Iris pigment epithelial cell (primary cell): ENCODE measurements around the gene NFIA.
A peak's percentile ranks its signal among the peaks of the same experiment; 100 is the strongest.

Experiments
- DNase-seq: peaks from one replicate; pipeline ENCODE4 v3.0.0-alpha.2; 2011; ENCODE audit warnings: low read depth

Gene NFIA

GRCh38 chr1:61082311-61083012, at the start of gene NFIA:
NFIA (plus strand) TSS chr1:61082561.
- peak; percentile 84 for DNase-seq

GRCh38 chr1:61035880-61036279, 46.5 kb upstream of the NFIA start:
- DNase-seq: no peak

GRCh38 chr1:61042466-61043009, 39.8 kb upstream of the NFIA start:
- DNase-seq: no peak

DNA sequence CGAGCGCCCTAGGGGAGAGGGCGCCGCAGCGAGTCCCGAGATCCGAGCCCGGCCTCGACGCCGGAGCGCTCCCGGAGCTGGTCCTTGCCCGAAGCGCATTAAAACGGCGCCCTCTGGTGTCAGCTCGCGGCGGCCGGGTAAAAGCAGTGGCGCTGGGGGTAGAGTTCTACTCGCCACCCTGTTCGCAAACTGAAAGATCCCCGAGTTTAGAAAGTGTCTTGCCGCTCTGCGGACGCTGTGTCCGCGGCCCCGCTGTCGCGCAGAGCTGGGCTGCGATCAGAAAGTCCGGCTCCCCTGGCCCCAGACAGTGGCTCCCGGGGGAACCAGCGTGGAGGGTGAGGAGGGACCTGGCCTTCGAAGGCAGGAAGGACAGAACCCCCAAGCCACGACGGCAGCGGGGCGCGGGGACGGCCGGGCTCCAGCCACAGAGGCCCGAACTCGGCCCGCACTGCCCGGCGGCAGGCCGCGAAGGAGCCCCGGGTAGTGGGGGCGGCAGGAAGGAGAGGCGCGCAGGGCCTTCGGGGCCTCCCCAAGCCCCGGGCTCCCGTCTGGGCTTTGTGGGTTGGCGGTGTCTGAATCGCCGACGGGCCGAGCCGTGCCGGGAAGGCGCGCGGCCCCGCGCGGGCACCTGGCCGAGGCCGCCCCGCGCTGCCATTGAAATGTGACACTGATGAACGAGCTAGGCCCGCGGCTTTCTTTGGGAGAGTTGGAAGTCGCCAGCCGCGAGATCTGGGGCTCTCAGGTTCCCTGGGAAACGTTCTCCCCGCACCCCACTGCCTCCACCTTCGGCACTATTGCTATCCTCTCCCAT, 39.1 kb upstream of the NFIA start:
- peak; percentile 62 for DNase-seq

DNA sequence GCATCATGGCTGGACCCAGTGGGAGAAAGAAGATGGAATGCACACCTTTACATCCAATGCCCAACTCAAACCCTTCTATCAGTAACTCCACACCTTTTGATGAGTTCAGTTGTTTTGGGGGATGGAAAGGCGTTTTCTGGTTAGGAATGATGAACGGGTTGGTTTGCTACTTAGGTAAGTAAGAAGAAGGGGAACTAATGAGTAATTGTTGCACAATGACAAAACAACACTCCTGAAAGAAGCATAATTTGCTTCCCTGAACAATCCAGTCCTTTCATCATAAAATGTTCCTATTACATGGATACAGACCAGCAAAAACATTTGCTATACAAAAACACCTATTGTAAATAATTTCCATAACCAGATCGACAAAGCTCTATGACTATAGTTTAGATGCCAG, 35.9 kb upstream of the NFIA start:
- DNase-seq: no peak

GRCh38 chr1:61047061-61047460, 35.3 kb upstream of the NFIA start:
- no peak for DNase-seq

GRCh38 chr1:61049850-61050540, 32.4 kb upstream of the NFIA start:
- peak; percentile 80 for DNase-seq

- DNase-seq: no peak
These were observed 31.6 kb upstream of the NFIA start for GRCh38 chr1:61050541-61051442.

DNA sequence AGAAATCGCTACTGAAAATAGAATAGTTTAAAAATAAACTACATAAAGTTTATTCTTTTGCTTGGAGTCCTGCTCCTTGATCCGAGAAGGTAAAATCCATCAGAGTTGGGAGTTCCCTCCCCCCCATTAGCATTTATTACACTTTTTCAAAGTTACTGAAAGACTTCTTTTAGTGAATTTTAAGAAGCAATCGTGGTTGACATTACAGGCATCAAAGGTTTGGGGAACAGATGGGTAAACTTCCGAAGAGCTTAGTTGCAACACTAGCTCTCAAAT, 31.0 kb upstream of the NFIA start:
- DNase-seq: no peak

DNA sequence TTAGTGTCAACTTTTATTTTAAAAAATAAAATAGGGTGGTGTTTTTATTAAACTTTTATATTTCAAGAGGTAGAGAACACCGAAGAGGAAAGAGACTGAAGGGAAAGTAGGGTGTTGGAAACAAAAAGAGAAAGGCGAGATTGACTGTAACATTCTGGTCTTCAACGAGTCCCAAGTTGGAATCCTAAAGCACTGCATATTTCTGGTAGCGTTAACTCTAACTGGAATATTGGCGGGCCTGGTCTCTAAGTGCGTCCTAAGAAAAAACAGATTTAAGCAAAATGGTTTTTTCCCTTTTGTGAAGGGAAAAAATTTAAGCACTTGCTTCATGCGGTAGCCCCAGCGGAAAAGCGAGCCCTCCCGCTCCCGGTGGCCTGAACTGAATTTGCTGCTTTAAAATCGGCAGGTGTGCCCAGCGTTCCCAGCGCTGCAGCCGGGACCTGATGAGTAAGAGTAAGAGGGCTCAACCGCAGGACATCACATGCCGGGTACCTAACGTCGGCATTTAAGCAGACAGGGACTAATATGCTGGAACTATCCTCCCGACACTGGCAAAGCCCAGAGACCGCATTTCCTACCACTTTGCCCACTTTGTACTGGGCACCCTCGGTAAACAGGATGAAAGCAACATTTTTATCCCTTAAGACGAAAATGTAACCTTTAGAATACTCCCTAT, 30.5 kb upstream of the NFIA start:
- DNase-seq: no peak

DNA sequence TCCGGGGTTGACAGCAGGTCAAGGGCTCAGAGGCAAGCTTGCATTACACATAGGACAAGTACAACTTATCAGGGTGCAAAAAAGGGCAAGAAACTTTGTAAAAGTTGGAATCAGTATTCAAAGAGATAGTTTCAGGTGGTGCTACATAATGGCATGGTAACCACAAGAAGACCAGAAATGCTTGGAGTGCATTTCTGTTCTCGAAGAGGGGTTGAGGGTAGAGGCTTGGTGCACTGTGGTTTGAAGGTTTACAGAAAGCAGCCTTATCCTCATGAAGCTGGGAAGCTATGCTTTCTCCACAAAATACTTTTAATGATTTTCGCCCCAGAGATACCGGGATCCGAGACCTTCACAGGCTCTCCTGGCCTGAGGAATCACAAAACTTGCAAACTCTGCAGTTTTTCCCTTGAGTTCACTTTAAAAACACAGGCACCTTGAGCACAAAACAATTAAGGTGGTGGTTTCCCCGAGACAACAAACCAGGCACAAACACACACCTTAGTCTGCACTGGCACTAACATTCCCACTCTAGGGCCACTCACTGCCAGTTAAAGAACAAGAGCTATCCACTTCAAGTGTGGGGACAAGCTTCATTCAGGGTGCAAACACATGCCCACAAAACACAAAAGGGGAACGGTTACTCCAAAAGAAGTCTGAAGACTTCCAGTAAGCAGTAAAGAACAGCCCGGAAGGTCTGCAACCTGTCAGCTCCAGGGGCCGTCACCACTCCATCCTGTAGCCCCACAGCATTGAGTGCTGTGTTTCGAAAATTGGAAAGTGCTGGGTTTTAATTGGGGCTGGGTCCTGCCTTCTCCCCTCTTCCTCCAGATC, 29.8 kb upstream of the NFIA start:
- DNase-seq: no peak

- DNase-seq: no peak
These were observed 29.1 kb upstream of the NFIA start for GRCh38 chr1:61053226-61053711.

- no peak for DNase-seq
These were observed 28.4 kb upstream of the NFIA start for GRCh38 chr1:61053712-61054600.

DNA sequence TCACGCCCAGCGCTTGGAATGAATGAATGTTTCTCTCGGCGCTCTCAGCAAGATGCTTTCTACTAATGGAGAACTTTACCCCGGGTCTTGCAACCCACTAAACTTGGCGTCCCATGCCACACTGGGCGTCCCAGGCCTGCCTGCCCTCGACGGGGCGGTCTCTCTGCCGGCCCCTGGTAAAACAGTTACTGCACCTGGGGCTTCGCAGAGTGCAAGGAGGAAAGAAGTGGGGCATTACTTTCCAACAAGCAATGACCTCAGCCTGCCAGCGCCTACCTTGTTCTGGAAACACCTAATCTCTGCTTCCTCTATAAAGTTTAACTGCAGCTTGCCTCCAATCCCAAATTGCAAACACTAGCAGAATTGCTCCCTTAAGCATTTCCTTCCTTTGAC, 27.8 kb upstream of the NFIA start:
- no peak for DNase-seq

DNA sequence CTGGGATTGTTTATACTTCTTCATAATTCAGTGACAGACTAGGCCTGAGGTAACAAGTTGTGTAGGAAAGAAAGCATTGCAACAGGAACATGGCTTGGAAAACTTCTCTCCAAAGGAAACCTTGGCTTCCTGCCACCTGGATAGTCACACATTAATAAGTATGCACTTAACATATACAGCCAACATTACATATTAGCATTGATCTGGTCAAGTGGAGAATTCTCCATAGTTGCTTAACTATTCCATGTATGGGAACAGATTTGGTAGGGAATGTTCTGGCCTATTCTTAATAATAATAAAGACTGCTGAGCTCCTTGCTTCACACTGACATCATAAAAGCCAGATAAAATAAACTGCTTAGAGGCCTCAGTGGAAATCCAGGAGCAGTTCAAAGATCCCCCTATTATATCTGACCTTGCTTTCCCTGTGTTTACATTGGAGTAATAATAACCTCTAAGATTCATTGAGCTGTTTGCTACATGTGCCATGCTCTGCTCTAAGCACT, 27.2 kb upstream of the NFIA start:
- DNase-seq: no peak

GRCh38 chr1:61056196-61056572, 26.2 kb upstream of the NFIA start:
- DNase-seq: no peak

- peak; percentile 56 for DNase-seq
These were observed 25.6 kb upstream of the NFIA start for GRCh38 chr1:61056573-61057439.
